Chondrocyte (in vitro differentiated cells): ENCODE results near the gene MGRN1. TPM values are rescaled to one million over a fixed set of nuclear protein-coding genes. Genes with fewer than 3 reads are reported as not detected.

Experiments used
- DNase-seq: peaks from one replicate; pipeline ENCODE4 v3.0.0; 2021; ENCODE audit warnings: mixed read lengths, low spot score
- H3K27ac Mint-ChIP-seq: one replicate; pipeline ENCODE4 v1.8.0; 2021; ENCODE audit warnings: mild to moderate bottlenecking, moderate library complexity, mixed read lengths; ENCODE audit not compliant: unreplicated experiment
- H3K27me3 Mint-ChIP-seq: 2 replicates; pipeline ENCODE4 v1.8.0; 2021; ENCODE audit warnings: low read depth, mixed read lengths
- H3K36me3 Mint-ChIP-seq: 2 replicates; pipeline ENCODE4 v1.8.0; 2021; ENCODE audit warnings: low read depth, mixed read lengths
- H3K4me1 Mint-ChIP-seq: 2 replicates; pipeline ENCODE4 v1.8.0; 2021; ENCODE audit warnings: low read depth, mild to moderate bottlenecking, mixed read lengths
- H3K4me3 Mint-ChIP-seq: one replicate; pipeline ENCODE4 v1.8.0; 2021; ENCODE audit warnings: mild to moderate bottlenecking, moderate library complexity, mixed read lengths; ENCODE audit not compliant: unreplicated experiment
- H3K9me3 Mint-ChIP-seq: 2 replicates; pipeline ENCODE4 v1.8.0; 2021; ENCODE audit warnings: low read depth, mixed read lengths
- CTCF ChIP-seq: fragments of 200-600 bp; sonication (generic); IDR thresholded peaks from 2 replicates; pipeline ENCODE4 v1.5.0; 2021; ENCODE audit warnings: antibody characterized with exemption, mild to moderate bottlenecking, moderate library complexity
- total RNA-seq: library from RNA; stranded (reverse); gene quantifications from 3 replicates; pipeline ENCODE4 v1.2.1, GENCODE V29; 2021

Gene MGRN1
- total RNA-seq, 1 donor from 2014 or later, result 83.4 TPM

GRCh38 chr16:4681471-4682083 is 57.0 kb downstream of the MGRN1 start:
- Mint-ChIP-seq H3K4me3 (no peak overlapping the region), H3K9me3 (no peaks in the 10 kb centered on the region), H3K27ac (no peak overlapping the region), H3K36me3 (peaks cover 11% of the 10 kb centered on the region), H3K4me1 (no peaks in the 10 kb centered on the region), H3K27me3 (no peaks in the 10 kb centered on the region)
- TF ChIP-seq CTCF, result no peak
- DNase-seq, result no peak

- no peak for DNase-seq
- Mint-ChIP-seq H3K9me3 (no peaks in the 10 kb centered on the region), H3K27me3 (no peaks in the 10 kb centered on the region), H3K4me3 (no peak overlapping the region), H3K27ac (no peak overlapping the region), H3K36me3 (peaks cover 11% of the 10 kb centered on the region), H3K4me1 (no peaks in the 10 kb centered on the region)
- TF ChIP-seq CTCF, result no peak
These were observed 57.5 kb downstream of the MGRN1 start for GRCh38 chr16:4682084-4682591.

GRCh38 chr16:4682616-4683254 is 58.1 kb downstream of the MGRN1 start:
- H3K27me3 Mint-ChIP-seq, result no peaks in the 10 kb centered on the region
- no peak overlapping the region for H3K4me3 Mint-ChIP-seq
- no peak for DNase-seq
- no peaks in the 10 kb centered on the region for H3K4me1 Mint-ChIP-seq
- no peaks in the 10 kb centered on the region for H3K9me3 Mint-ChIP-seq
- peak; percentile 56 for TF ChIP-seq CTCF
- H3K27ac Mint-ChIP-seq, result peak overlapping the region; percentile 22
- H3K36me3 Mint-ChIP-seq, result peaks cover 11% of the 10 kb centered on the region

- Mint-ChIP-seq H3K36me3 (peaks cover 6% of the 10 kb centered on the region), H3K9me3 (no peaks in the 10 kb centered on the region), H3K4me3 (no peak overlapping the region), H3K4me1 (no peaks in the 10 kb centered on the region), H3K27ac (no peak overlapping the region), H3K27me3 (no peaks in the 10 kb centered on the region)
- DNase-seq, result no peak
- peak; percentile 7 for TF ChIP-seq CTCF
These were observed 58.8 kb downstream of the MGRN1 start for GRCh38 chr16:4683255-4684057.

GRCh38 chr16:4684058-4684715 is 59.6 kb downstream of the MGRN1 start:
- Mint-ChIP-seq H3K4me3 (no peak overlapping the region), H3K27ac (no peak overlapping the region), H3K4me1 (no peaks in the 10 kb centered on the region), H3K27me3 (no peaks in the 10 kb centered on the region), H3K9me3 (no peaks in the 10 kb centered on the region), H3K36me3 (peaks cover 6% of the 10 kb centered on the region)
- no peak for DNase-seq
- no peak for TF ChIP-seq CTCF
